Common myeloid progenitor, CD34-positive (primary cell): ENCODE measurements around the gene APOA1.

Source experiments
- CTCF ChIA-PET: fragments of 350-600 bp; sonication (Branson Sonifier 250); formaldehyde crosslinking; loops from one replicate; lab custom pipeline; 2021; ENCODE audit warnings: antibody characterized with exemption; lab: Charles Lee
- POLR2A ChIA-PET: fragments of 350-600 bp; sonication (Branson Sonifier 250); formaldehyde crosslinking; loops from one replicate; lab custom pipeline; 2021; ENCODE audit warnings: antibody characterized with exemption; lab: Charles Lee
- DNase-seq, 3 donors: peaks; one replicate each; pipeline versions ENCODE4 v3.0.0 to v3.0.0-alpha.2; 2013
- H3K27ac ChIP-seq, 2 experiments: 1 replicate in 1 of 2; 2 replicates in 1 of 2; pipeline ENCODE4 v1.7.0; 2013; ENCODE audit warnings: inconsistent platforms in 2 of 2, low read length in 2 of 2, mild to moderate bottlenecking in 2 of 2, low read depth in 1 of 2, moderate library complexity in 1 of 2; ENCODE audit not compliant: severe bottlenecking in 2 of 2, insufficient read depth in 1 of 2, poor library complexity in 1 of 2
- H3K27me3 ChIP-seq, 5 experiments: replicated peaks in 2 of 5; 1 replicate in 3 of 5; 2 replicates in 2 of 5; pipeline versions ENCODE4 v1.6.1 to v1.7.0; 2013; ENCODE audit warnings: low read length in 4 of 5, mild to moderate bottlenecking in 2 of 5, moderate library complexity in 2 of 5, inconsistent platforms in 1 of 5; ENCODE audit not compliant: insufficient read depth in 5 of 5, control insufficient read depth in 4 of 5
- H3K36me3 ChIP-seq, 4 experiments: 1 replicate in 2 of 4; 2 replicates in 2 of 4; pipeline versions ENCODE4 v1.6.1 to v1.7.0; 2013; ENCODE audit warnings: low read length in 3 of 4, control low read depth in 1 of 4, mild to moderate bottlenecking in 1 of 4; ENCODE audit not compliant: control insufficient read depth in 4 of 4, insufficient read depth in 4 of 4
- H3K4me1 ChIP-seq, 4 experiments: 1 replicate in 3 of 4; 2 replicates in 1 of 4; pipeline versions ENCODE4 v1.6.1 to v1.7.1; 2013; ENCODE audit warnings: low read length in 3 of 4, mild to moderate bottlenecking in 3 of 4, control low read depth in 1 of 4, inconsistent platforms in 1 of 4, moderate library complexity in 1 of 4; ENCODE audit not compliant: control insufficient read depth in 4 of 4, insufficient read depth in 4 of 4; ENCODE audit errors: control extremely low read depth in 1 of 4
- H3K4me3 ChIP-seq, 7 experiments: 1 replicate in 4 of 7; 2 replicates in 3 of 7; pipeline versions ENCODE4 v1.5.1 to v1.7.0; 2013; ENCODE audit warnings: mild to moderate bottlenecking in 7 of 7, low read length in 6 of 7, moderate library complexity in 6 of 7, inconsistent platforms in 2 of 7, low read depth in 2 of 7, control low read depth in 1 of 7; ENCODE audit not compliant: insufficient read depth in 4 of 7, control insufficient read depth in 1 of 7; ENCODE audit errors: extremely low read depth in 1 of 7
- H3K9me3 ChIP-seq, 5 experiments: 1 replicate in 4 of 5; 2 replicates in 1 of 5; pipeline versions ENCODE4 v1.6.1 to v1.7.1; 2013; ENCODE audit warnings: low read length in 4 of 5, mild to moderate bottlenecking in 2 of 5, inconsistent platforms in 1 of 5, low read depth in 1 of 5, moderate library complexity in 1 of 5; ENCODE audit not compliant: control insufficient read depth in 4 of 5, insufficient read depth in 2 of 5; ENCODE audit errors: control extremely low read depth in 1 of 5
- WGBS: methylation state at CpG from one replicate; pipeline ENCODE4 v1.1.5; 2013; ENCODE audit not compliant: insufficient coverage; 5-methylcytosine and 5-hydroxymethylcytosine counted together

The APOA1 gene

GRCh38 chr11:116800610-116801009, 36.8 kb downstream of the APOA1 start:
- ChIA-PET POLR2A (no interaction called here), CTCF (interaction anchor here (0.7 to 1.4 kb wide), 4 partner anchors 9 to 21 kb away, joined by 3 to 4 read pairs (median 3); no protein-coding TSS in a partner anchor)
- Histone ChIP-seq H3K27me3 (no peaks in the 10 kb centered on the region), H3K9me3 (no peaks in the 10 kb centered on the region), H3K4me1 (no peaks in the 10 kb centered on the region), H3K4me3 (no peak overlapping the region), H3K27ac (no peak overlapping the region), H3K36me3 (no peaks in the 10 kb centered on the region)
- no peak for DNase-seq
- WGBS = 100% methylated on average over 1 of the region's 2 CpGs

DNA sequence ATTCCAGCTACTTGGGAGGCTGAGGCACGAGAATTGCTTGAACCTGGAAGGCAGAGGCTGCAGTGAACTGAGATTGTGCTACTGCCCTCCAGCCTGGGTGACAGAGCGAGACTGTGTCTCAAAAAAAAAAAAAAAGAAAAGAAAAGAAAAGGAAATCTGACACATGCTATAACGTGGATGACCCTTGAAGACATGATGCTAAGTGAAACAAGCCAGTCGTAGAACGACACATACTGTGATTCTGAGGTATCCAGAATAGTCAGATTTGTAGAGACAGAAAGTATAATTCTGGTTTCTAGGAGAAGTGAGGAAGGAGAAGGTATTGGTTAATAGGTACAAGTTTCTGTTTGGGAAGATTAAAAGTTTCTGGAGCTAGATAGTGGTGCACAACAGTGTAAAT, 39.1 kb downstream of the APOA1 start:
- POLR2A ChIA-PET = no interaction called here
- H3K27me3 ChIP-seq = no peaks in the 10 kb centered on the region

GRCh38 chr11:116797816-116798215, 39.6 kb downstream of the APOA1 start:
- Histone ChIP-seq H3K9me3 (no peaks in the 10 kb centered on the region), H3K36me3 (no peaks in the 10 kb centered on the region), H3K27ac (no peak overlapping the region), H3K4me1 (no peaks in the 10 kb centered on the region), H3K27me3 (no peaks in the 10 kb centered on the region), H3K4me3 (no peak overlapping the region)
- DNase-seq = no peak
- POLR2A ChIA-PET = no interaction called here
- 100% methylated on average over 1 of the region's 5 CpGs for WGBS
- CTCF ChIA-PET = no interaction called here

More for the DNA sequence above, 39.1 kb downstream of the APOA1 start:
- H3K9me3 ChIP-seq = no peaks in the 10 kb centered on the region
- H3K36me3 ChIP-seq = no peaks in the 10 kb centered on the region
- H3K4me3 ChIP-seq = no peak overlapping the region
- no peak for DNase-seq
- WGBS = 98% methylated on average over 5 of the region's 5 CpGs
- H3K27ac ChIP-seq = no peak overlapping the region
- no peaks in the 10 kb centered on the region for H3K4me1 ChIP-seq
- CTCF ChIA-PET = interaction anchor here (1.5 to 1.8 kb wide), 2 partner anchors 8 to 35 kb away, joined by 6 to 7 read pairs; partner anchors contain the start of gene APOA5

- ChIA-PET CTCF (interaction anchor here (1.1 to 1.3 kb wide), 2 partner anchors 39 to 309 kb away, joined by 3 to 4 read pairs; no protein-coding TSS in a partner anchor), POLR2A (no interaction called here)
- Histone ChIP-seq H3K4me3 (no peak overlapping the region), H3K27ac (no peak overlapping the region), H3K4me1 (peaks cover 0 to 4% (median 2%) of the 10 kb centered on the region in 4 experiments), H3K9me3 (no peaks in the 10 kb centered on the region), H3K36me3 (no peaks in the 10 kb centered on the region), H3K27me3 (no peaks in the 10 kb centered on the region)
- DNase-seq = no peak
- WGBS = no CpG with 5 or more reads among the region's 1 CpG
These were observed 40.9 kb downstream of the APOA1 start for GRCh38 chr11:116796548-116796947.

GRCh38 chr11:116794851-116795250, 42.6 kb downstream of the APOA1 start:
- Histone ChIP-seq H3K4me3 (no peak overlapping the region), H3K27ac (no peak overlapping the region), H3K27me3 (peaks cover 0 to under 1% (median 0%) of the 10 kb centered on the region in 5 experiments), H3K9me3 (no peaks in the 10 kb centered on the region), H3K36me3 (no peaks in the 10 kb centered on the region), H3K4me1 (peaks cover 0 to 11% (median 6%) of the 10 kb centered on the region in 4 experiments)
- CTCF ChIA-PET = interaction anchor here (9.0 to 9.8 kb wide), 2 partner anchors 40 to 313 kb away, joined by 109 to 134 read pairs; partner anchors contain the start of gene APOA1
- no peak for DNase-seq
- POLR2A ChIA-PET = no interaction called here
- WGBS = 89% methylated on average over 1 of the region's 2 CpGs

GRCh38 chr11:116793772-116794097, 43.7 kb downstream of the APOA1 start:
- H3K9me3 ChIP-seq = no peaks in the 10 kb centered on the region
- H3K4me1 ChIP-seq = peaks cover 0 to 11% (median 6%) of the 10 kb centered on the region in 4 experiments
- ChIA-PET CTCF (interaction anchor here (0.5 to 9.8 kb wide), 10 partner anchors 11 to 433 kb away, joined by 3 to 134 read pairs (median 4); partner anchors contain the start of gene APOA1), POLR2A (no interaction called here)
- peaks cover 0 to 2% (median 0%) of the 10 kb centered on the region in 5 experiments for H3K27me3 ChIP-seq
- no peak overlapping the region for H3K27ac ChIP-seq
- no peak for DNase-seq
- WGBS = 100% methylated on average over 1 of the region's 1 CpG
- H3K36me3 ChIP-seq = no peaks in the 10 kb centered on the region
- H3K4me3 ChIP-seq = no peak overlapping the region

DNA sequence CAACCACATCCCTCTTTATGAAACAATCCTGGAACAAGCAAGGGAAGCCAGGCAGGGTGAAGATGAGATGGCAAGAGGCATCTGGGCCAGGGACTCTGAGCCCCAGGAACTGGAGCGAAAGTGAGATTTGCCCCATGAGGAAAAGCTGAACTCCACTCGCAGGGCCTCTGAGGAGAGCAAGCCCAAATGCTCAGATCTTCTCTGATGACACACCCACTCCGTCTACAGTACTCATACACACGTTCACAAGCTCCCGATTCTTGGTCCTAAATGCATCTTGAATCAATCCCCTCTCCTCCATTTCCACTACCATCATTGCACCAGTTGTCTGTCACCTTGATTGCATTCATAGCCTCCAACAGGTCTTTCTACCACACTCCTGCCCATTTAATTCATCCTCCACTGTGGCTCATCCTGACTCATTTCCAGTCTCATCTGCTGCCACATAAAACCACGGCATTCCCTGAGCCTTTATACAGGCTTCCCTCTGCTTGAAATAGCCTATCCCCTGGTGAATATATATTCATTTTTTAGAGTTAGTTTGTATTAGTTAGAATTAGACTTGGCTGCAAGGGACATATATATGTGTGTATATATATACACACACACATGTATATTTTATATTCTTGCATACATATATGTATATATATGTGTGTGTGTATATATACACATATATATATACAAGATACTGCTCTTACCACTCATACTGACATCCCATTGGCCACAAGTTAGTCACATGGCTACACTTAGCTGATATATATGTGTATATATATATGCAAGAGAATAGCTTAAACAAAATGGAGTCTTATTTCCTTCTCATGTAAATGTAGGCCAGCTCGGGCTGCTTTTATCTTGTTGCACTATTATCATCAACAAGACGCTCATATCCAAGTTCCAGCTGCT, 44.3 kb downstream of the APOA1 start:
- CTCF ChIA-PET = interaction anchor here (0.5 to 9.8 kb wide), 13 partner anchors 11 to 434 kb away, joined by 3 to 134 read pairs (median 4); partner anchors contain the start of gene APOA1
- no peaks in the 10 kb centered on the region for H3K9me3 ChIP-seq
- H3K4me1 ChIP-seq = peaks cover 0 to 15% (median 12%) of the 10 kb centered on the region in 4 experiments
- DNase-seq = no peak
- peaks cover 0 to 2% (median 0%) of the 10 kb centered on the region in 5 experiments for H3K27me3 ChIP-seq
- 76% methylated on average over 4 of the region's 8 CpGs for WGBS
- H3K4me3 ChIP-seq = no peak overlapping the region
- no peaks in the 10 kb centered on the region for H3K36me3 ChIP-seq
- H3K27ac ChIP-seq = no peak overlapping the region
- POLR2A ChIA-PET = no interaction called here
